ENCODE data around the gene PPP1R37.

Gene PPP1R37

DNA sequence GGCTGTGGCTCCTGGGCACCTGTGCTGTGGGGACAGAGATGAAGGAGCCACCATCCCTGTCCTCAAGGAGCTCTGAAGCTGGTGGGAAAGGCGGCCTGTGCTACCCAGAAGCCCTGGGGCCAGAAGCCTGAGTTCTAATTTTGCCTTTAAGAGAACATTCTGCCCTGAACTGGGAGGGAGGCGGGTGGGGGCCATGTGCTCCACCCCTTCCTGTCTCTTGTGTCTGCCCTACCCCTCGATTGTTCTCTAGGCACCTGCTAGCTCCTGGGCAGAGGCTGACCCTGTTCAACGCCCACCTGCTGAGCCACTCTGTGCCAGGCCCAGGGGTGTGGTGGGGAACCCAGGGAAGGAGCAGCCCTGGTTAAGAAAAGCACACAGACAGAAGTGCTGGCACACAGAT is 79.2 kb downstream of the PPP1R37 start:
- TF ChIP-seq, protein P1, sequence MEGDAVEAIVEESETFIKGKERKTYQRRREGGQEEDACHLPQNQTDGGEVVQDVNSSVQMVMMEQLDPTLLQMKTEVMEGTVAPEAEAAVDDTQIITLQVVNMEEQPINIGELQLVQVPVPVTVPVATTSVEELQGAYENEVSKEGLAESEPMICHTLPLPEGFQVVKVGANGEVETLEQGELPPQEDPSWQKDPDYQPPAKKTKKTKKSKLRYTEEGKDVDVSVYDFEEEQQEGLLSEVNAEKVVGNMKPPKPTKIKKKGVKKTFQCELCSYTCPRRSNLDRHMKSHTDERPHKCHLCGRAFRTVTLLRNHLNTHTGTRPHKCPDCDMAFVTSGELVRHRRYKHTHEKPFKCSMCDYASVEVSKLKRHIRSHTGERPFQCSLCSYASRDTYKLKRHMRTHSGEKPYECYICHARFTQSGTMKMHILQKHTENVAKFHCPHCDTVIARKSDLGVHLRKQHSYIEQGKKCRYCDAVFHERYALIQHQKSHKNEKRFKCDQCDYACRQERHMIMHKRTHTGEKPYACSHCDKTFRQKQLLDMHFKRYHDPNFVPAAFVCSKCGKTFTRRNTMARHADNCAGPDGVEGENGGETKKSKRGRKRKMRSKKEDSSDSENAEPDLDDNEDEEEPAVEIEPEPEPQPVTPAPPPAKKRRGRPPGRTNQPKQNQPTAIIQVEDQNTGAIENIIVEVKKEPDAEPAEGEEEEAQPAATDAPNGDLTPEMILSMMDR (IDR thresholded peaks at IDR 0.05; ENCODE audit: extremely low read depth, insufficient read depth, missing control alignments), result no peak
- in situ Hi-C loops (cut with MboI; ENCODE audit: low pct_unique_long_range_greater_than_20kb, low sequenced_read_pairs, unreplicated experiment), result no loop called here
- DNase-seq (ENCODE audit: low spot score), result no peak

DNA sequence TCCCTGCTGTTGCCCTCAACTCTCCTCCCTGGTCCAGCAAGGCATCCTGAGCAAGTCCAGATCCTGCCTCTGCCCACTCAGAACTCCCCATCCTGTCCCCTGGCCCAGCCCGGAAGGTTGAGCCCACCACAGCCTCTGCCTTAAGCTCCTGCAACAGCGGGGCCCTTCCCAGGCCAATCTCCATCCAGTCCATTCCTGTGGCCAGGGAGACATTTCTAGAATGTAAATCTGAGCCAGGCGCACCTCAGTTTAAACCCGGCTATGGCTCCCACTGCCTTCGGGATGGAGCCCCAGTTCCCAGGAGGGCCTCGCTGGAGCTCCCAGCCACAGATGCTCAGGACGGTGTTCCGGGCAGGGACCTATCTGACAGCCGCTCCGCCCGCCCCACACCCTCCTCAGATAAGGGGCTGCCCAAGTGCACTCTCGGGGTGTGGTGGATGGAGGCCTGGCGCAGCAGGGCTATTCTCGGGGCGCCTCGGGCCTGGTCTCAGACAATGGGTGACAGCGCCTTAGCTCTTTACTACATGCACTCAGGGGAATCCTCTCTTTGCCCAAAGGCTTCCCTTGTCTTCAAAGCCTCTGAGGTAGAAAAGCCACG is 79.7 kb downstream of the PPP1R37 start:
- in situ Hi-C loops (cut with MboI; ENCODE audit: low pct_unique_long_range_greater_than_20kb, low sequenced_read_pairs, unreplicated experiment), result no loop called here
- DNase-seq (ENCODE audit: low spot score), result no peak
- TF ChIP-seq, protein P1 (IDR thresholded peaks at IDR 0.05; ENCODE audit: extremely low read depth, insufficient read depth, missing control alignments), result no peak

DNA sequence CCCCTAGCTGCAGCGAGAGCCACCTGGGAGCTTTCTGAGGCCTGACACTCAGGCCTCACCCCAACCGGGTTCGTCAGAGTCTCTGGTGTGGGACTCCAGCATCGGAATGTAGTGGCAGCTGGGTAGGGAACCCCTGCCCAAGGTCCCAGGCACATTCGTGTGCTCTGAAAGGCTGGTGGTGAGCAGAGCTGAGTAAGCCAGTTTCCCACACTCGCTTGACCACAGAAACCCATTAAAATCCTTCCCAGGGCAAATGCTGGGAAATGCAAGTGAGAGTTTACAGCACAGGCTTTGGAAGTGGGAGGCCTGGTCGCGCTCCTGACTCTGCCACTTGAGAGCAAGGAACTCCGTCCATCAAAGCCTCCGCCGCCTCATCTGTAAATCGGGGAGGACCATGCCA is 80.8 kb downstream of the PPP1R37 start:
- in situ Hi-C loops (cut with MboI; ENCODE audit: low pct_unique_long_range_greater_than_20kb, low sequenced_read_pairs, unreplicated experiment), result no loop called here
- no peak for DNase-seq (ENCODE audit: low spot score)
- TF ChIP-seq, protein P1 (IDR thresholded peaks at IDR 0.05; ENCODE audit: extremely low read depth, insufficient read depth, missing control alignments), result no peak

DNA sequence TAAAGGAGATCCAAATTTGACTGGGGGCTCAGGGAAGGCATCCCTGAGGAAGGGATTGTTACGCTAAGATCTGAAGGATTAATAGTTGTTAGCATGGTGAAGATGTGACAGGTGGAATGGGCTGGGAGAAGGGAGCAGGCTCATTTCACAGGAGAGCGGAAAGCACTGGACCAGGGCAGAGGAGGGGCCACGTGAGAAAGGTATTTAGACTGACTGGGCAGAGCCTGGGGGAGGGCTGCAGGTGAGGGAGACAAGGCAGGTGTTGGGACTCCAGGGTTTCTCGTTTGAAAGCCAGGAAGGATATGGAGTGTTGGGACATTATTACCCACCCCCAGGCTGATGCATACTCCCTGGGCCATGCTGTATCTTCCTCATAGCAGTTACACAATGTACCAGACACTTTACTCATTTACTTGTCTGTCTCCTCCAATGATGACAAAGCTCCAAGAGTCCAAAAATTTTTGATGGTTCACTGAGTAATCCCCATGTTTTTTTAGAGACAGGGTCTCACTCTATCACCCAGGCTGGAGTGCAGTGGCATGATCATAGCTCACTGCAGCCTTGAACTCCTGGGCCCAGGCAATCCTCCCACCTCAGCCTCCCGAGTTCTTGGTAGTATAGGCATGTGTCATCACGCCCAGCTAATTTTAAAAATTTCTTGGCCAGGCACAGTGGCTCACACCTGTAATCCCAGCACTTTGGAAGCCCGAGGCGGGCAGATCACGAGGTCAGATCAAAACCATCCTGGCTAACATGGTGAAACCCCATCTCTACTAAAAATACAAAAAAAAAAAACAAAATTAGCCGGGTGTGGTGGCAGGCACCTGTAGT is 82.8 kb downstream of the PPP1R37 start:
- DNase-seq (ENCODE audit: low spot score), result no peak
- in situ Hi-C loops (cut with MboI; ENCODE audit: low pct_unique_long_range_greater_than_20kb, low sequenced_read_pairs, unreplicated experiment), result no loop called here

DNA sequence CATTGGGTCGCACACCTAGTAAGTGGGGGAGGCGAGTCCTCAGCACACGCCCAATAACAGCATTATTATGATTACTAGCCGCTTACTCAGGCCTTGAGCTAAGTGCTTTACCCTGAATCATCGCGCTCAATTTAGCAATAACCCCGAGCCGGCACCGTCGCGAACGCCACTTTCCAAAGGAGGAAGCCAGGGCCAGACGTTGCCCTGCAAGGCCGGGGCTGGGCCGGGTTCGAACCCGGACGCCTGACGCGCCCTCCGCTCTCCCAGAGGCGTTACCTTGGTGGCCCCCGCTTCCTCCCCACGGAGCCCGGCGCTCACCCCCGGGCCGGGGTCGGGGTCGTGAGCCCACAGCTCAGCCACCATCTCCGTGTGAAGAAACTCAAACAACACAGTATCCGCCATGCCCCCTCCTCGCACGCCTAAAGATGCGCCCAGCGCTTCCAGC is 84.9 kb downstream of the PPP1R37 start, which contains the start of gene TRAPPC6A:
TRAPPC6A (minus strand) TSS at position 421 of the 445 bp plus-strand sequence; CDS start at position 402, 19 bp downstream.
- in situ Hi-C loops (cut with MboI; ENCODE audit: low pct_unique_long_range_greater_than_20kb, low sequenced_read_pairs, unreplicated experiment), result no loop called here
- DNase-seq (ENCODE audit: low spot score), result no peak
- TF ChIP-seq, protein P1 (IDR thresholded peaks at IDR 0.05; ENCODE audit: extremely low read depth, insufficient read depth, missing control alignments), result no peak

More for the DNA sequence above, 82.8 kb downstream of the PPP1R37 start:
- TF ChIP-seq, protein P1 (IDR thresholded peaks at IDR 0.05; ENCODE audit: extremely low read depth, insufficient read depth, missing control alignments), result no peak

DNA sequence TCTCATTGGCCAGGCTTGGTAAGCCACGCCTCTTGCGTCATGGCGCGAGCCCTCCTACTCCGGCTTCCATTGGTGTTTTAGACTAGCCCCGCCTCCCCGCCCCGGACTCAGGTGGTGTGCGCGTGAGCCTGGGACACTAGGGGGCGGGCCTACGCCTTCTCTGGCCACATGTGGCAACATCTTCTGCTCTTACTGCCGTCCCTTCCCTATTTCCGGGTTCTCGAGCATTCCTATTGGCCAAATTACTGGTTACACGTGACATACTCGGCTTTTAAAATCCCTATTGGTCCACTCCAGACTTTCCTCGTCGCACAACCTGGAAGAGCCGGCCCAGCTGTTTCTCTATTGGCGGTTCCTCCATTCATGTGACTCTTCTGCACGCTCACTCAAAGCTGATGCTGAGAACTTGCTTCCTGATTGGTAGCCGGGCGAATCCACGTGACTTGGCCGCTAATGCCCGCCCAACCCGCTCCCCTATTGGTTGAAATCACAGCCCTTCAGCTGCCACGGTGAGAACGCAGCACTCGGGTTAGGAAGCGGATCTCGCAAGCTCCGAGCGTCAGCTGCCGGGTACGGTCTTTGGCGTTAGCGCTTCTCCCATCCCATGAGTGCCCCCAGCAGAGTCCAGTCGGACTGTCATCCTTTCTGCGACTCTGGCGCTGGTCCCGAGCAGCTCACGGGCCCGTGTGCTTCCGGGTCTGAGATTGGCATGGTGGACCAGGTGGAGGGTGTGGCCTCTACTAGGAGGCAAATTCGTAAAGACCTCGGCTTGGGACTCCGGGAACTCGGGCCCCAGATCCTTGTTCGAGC is 85.5 kb downstream of the PPP1R37 start, which contains the start of gene BLOC1S3:
BLOC1S3 (plus strand) TSS at position 523 of the 810 bp plus-strand sequence. CDS start 513 bp downstream, outside the sequence.
- DNase-seq (ENCODE audit: low spot score), result peak; percentile 98
- TF ChIP-seq, protein P1 (IDR thresholded peaks at IDR 0.05; ENCODE audit: extremely low read depth, insufficient read depth, missing control alignments), result no peak
- in situ Hi-C loops (cut with MboI; ENCODE audit: low pct_unique_long_range_greater_than_20kb, low sequenced_read_pairs, unreplicated experiment), result no loop called here

Data from GM13977 (cell line).